Thyroid gland (tissue), 4 donors: ENCODE measurements around the gene BCL6.

ENCODE experiments used
- POLR2A ChIP-seq, 2 donors: fragments of 450-650 bp; IDR thresholded peaks; one replicate each; pipeline ENCODE4 v1.6.1; 2017; ENCODE audit warnings: antibody characterized with exemption in 2 of 2, mild to moderate bottlenecking in 2 of 2, moderate library complexity in 1 of 2
- TF ChIP-seq, protein P1 (sequence below), 6 experiments: fragments of 200-600 bp in 3 of 6; fragments of 450-650 bp in 3 of 6; sonication (generic) in 3 of 6; IDR thresholded peaks; one replicate each; pipeline ENCODE4 v1.5.1; 2016 to 2019; ENCODE audit warnings: antibody characterized with exemption in 6 of 6, mild to moderate bottlenecking in 2 of 6, inconsistent platforms in 1 of 6, moderate library complexity in 1 of 6

DNA sequence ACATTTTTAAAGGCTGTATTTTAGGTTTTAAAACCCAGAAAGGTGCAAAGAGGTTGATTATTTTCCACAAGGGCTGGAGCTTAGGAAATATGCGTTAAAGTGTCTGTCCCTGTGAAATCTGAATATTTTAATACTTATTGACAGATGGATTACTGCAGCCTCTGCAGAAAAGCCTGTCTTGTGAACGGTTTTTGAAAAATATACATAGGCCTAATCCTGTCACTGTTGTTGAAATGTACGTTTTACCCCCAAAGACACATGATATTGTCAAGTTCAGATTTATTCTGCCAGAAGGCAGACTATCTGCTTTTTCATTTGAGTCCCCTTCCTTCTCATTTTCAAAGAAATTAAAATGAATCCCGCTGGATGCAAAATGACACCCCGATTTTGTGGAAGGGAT is 2.2 kb upstream of the BCL6 start:
- TF ChIP-seq, protein P1, sequence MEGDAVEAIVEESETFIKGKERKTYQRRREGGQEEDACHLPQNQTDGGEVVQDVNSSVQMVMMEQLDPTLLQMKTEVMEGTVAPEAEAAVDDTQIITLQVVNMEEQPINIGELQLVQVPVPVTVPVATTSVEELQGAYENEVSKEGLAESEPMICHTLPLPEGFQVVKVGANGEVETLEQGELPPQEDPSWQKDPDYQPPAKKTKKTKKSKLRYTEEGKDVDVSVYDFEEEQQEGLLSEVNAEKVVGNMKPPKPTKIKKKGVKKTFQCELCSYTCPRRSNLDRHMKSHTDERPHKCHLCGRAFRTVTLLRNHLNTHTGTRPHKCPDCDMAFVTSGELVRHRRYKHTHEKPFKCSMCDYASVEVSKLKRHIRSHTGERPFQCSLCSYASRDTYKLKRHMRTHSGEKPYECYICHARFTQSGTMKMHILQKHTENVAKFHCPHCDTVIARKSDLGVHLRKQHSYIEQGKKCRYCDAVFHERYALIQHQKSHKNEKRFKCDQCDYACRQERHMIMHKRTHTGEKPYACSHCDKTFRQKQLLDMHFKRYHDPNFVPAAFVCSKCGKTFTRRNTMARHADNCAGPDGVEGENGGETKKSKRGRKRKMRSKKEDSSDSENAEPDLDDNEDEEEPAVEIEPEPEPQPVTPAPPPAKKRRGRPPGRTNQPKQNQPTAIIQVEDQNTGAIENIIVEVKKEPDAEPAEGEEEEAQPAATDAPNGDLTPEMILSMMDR (IDR thresholded peaks at IDR 0.05): no peak
- no peak for TF ChIP-seq POLR2A (IDR thresholded peaks at IDR 0.05)
